Endodermal cell (in vitro differentiated cells): Measurements from ENCODE around the gene DTNA. TPM values are rescaled to one million over a fixed set of nuclear protein-coding genes. Genes with fewer than 3 reads are reported as not detected.

Experiments used
- DNase-seq: peaks from one replicate; pipeline ENCODE4 v3.0.0-alpha.2; 2017
- H3K27ac ChIP-seq: 2 replicates; pipeline ENCODE4 v1.5.1; 2013; ENCODE audit warnings: mild to moderate bottlenecking, low read depth, low read length, moderate library complexity
- H3K27me3 ChIP-seq: 2 replicates; pipeline ENCODE4 v1.6.1; 2013; ENCODE audit warnings: mild to moderate bottlenecking, low read length, moderate library complexity; ENCODE audit not compliant: insufficient read depth, control insufficient read depth, poor library complexity, severe bottlenecking
- H3K36me3 ChIP-seq: 2 replicates; pipeline ENCODE4 v1.7.0; 2013; ENCODE audit warnings: mild to moderate bottlenecking, low read length, moderate library complexity; ENCODE audit not compliant: control insufficient read depth, insufficient read depth
- H3K4me1 ChIP-seq: one replicate; pipeline ENCODE4 v1.7.0; 2013; ENCODE audit warnings: low read length; ENCODE audit not compliant: control insufficient read depth, insufficient read depth
- H3K4me3 ChIP-seq: 2 replicates; pipeline ENCODE4 v1.5.1; 2013; ENCODE audit warnings: mild to moderate bottlenecking, low read length, moderate library complexity
- H3K9ac ChIP-seq: 2 replicates; pipeline ENCODE4 v1.6.1; 2013; ENCODE audit warnings: mild to moderate bottlenecking, low read length, moderate library complexity; ENCODE audit not compliant: poor library complexity, severe bottlenecking; ENCODE audit errors: extremely low read depth
- H3K9me3 ChIP-seq: 2 replicates; pipeline ENCODE4 v1.6.1; 2013; ENCODE audit warnings: mild to moderate bottlenecking, low read length, moderate library complexity; ENCODE audit not compliant: control insufficient read depth
- H3K27ac Mint-ChIP-seq: 2 replicates; pipeline ENCODE4 v1.8.0; 2020; ENCODE audit warnings: mixed read lengths
- H3K27me3 Mint-ChIP-seq: 2 replicates; pipeline ENCODE4 v1.8.0; 2021; ENCODE audit warnings: mild to moderate bottlenecking, mixed read lengths; ENCODE audit not compliant: insufficient read depth
- H3K36me3 Mint-ChIP-seq: 2 replicates; pipeline ENCODE4 v1.8.0; 2020; ENCODE audit warnings: low read depth, mixed read lengths
- H3K4me1 Mint-ChIP-seq: 2 replicates; pipeline ENCODE4 v1.8.0; 2020; ENCODE audit warnings: mixed read lengths
- H3K4me3 Mint-ChIP-seq: 2 replicates; pipeline ENCODE4 v1.8.0; 2020; ENCODE audit warnings: mild to moderate bottlenecking, moderate library complexity, mixed read lengths
- H3K9me3 Mint-ChIP-seq: 2 replicates; pipeline ENCODE4 v1.8.0; 2020; ENCODE audit warnings: mild to moderate bottlenecking, mixed read lengths
- WGBS, 2 experiments: methylation state at CpG; one replicate each; pipeline versions ENCODE4 v1.1.5 to v1.1.7; 2013; ENCODE audit warnings: missing lambda C conversion rate in 2 of 2, mixed read lengths in 1 of 2; ENCODE audit not compliant: insufficient coverage in 1 of 2, insufficient read length in 1 of 2; 5-methylcytosine and 5-hydroxymethylcytosine counted together
- total RNA-seq, 2 donors: library from RNA; stranded (reverse); fragmentation: NEBNext Ultra II Directional in 1 of 2; extraction: Animal tissue kit (Norgen Biotek cat#: 25700) in 1 of 2; gene quantifications; 2 replicates in 1 of 2; 3 replicates in 1 of 2; pipeline ENCODE4 v1.2.1, GENCODE V29; 2021
- TF ChIP-seq, protein P1 (sequence below): fragments of 200-600 bp; sonication (generic); conservative IDR thresholded peaks from 2 replicates; pipeline ENCODE4 v1.5.0; 2021; ENCODE audit warnings: antibody characterized with exemption, mild to moderate bottlenecking

The DTNA gene
- total RNA-seq, 2 donors from 2014 or later: 45.6 to 51.6 TPM

DNA sequence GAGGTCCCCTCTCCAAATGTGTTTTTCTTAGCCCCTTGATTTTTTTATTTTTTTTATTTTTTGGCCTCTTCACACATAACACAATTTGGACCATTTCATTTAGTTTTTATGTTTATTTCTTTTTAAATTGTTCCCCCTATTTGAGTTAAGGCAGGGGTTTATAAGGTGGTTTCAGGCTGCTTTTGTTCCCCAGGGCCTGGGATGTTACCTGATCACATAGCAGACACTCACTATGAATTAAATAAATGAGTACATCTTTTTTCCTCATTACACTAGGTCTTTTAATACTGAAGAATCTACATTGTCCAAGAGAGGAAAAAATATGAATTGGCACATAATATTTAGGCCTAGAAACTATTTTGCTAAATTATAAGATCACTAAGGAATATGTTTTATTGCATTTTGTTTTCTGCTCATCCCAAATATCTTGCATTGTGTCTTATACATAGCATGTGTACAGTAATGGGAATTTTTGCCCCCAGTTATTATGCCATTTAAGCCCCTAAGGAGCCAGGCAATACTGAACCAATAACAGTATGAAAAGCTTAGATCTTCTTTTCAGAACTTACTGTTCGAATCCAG, 218.7 kb downstream of the DTNA start:
- H3K27ac ChIP-seq: no peak overlapping the region
- WGBS, 2 experiments: 83% methylated on average over 1 of the region's 1 CpG; no CpG with 5 or more reads in 1 of the 2 experiments
- peaks cover 2% of the 10 kb centered on the region for H3K4me1 ChIP-seq
- Mint-ChIP-seq H3K36me3 (no peaks in the 10 kb centered on the region), H3K4me3 (no peak overlapping the region), H3K27ac (no peak overlapping the region), H3K27me3 (no peaks in the 10 kb centered on the region), H3K9me3 (no peaks in the 10 kb centered on the region), H3K4me1 (peaks cover 8% of the 10 kb centered on the region)
- no peak overlapping the region for H3K9ac ChIP-seq
- TF ChIP-seq, protein P1, sequence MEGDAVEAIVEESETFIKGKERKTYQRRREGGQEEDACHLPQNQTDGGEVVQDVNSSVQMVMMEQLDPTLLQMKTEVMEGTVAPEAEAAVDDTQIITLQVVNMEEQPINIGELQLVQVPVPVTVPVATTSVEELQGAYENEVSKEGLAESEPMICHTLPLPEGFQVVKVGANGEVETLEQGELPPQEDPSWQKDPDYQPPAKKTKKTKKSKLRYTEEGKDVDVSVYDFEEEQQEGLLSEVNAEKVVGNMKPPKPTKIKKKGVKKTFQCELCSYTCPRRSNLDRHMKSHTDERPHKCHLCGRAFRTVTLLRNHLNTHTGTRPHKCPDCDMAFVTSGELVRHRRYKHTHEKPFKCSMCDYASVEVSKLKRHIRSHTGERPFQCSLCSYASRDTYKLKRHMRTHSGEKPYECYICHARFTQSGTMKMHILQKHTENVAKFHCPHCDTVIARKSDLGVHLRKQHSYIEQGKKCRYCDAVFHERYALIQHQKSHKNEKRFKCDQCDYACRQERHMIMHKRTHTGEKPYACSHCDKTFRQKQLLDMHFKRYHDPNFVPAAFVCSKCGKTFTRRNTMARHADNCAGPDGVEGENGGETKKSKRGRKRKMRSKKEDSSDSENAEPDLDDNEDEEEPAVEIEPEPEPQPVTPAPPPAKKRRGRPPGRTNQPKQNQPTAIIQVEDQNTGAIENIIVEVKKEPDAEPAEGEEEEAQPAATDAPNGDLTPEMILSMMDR: no peak
- H3K36me3 ChIP-seq: no peaks in the 10 kb centered on the region
- peak overlapping the region; percentile 31 for H3K4me3 ChIP-seq
- H3K27me3 ChIP-seq: no peaks in the 10 kb centered on the region
- DNase-seq: no peak
- no peaks in the 10 kb centered on the region for H3K9me3 ChIP-seq

- Histone ChIP-seq H3K9me3 (no peaks in the 10 kb centered on the region), H3K9ac (no peak overlapping the region), H3K4me3 (peak overlapping the region; percentile 31), H3K27ac (no peak overlapping the region), H3K36me3 (no peaks in the 10 kb centered on the region), H3K27me3 (no peaks in the 10 kb centered on the region), H3K4me1 (peaks cover 2% of the 10 kb centered on the region)
- no peak for DNase-seq
- no peak overlapping the region for H3K27ac Mint-ChIP-seq
- no peak overlapping the region for H3K4me3 Mint-ChIP-seq
- WGBS, 2 experiments: 79% methylated on average over 2 of the region's 2 CpGs; no CpG with 5 or more reads in 1 of the 2 experiments
- H3K4me1 Mint-ChIP-seq: peaks cover 8% of the 10 kb centered on the region
- TF ChIP-seq, protein P1: no peak
- no peaks in the 10 kb centered on the region for H3K36me3 Mint-ChIP-seq
- H3K9me3 Mint-ChIP-seq: no peaks in the 10 kb centered on the region
- no peaks in the 10 kb centered on the region for H3K27me3 Mint-ChIP-seq
Measured at GRCh38 chr18:34929336-34929780, 219.3 kb downstream of the DTNA start.

- TF ChIP-seq, protein P1: no peak
- Histone ChIP-seq H3K36me3 (no peaks in the 10 kb centered on the region), H3K9me3 (no peaks in the 10 kb centered on the region), H3K9ac (no peak overlapping the region), H3K4me3 (no peak overlapping the region), H3K4me1 (peaks cover 2% of the 10 kb centered on the region), H3K27me3 (no peaks in the 10 kb centered on the region), H3K27ac (no peak overlapping the region)
- Mint-ChIP-seq H3K4me3 (no peak overlapping the region), H3K9me3 (no peaks in the 10 kb centered on the region), H3K36me3 (no peaks in the 10 kb centered on the region), H3K27ac (no peak overlapping the region), H3K4me1 (peaks cover 8% of the 10 kb centered on the region), H3K27me3 (no peaks in the 10 kb centered on the region)
- DNase-seq: no peak
- no CpG with 5 or more reads among the region's 1 CpG for WGBS, 2 experiments
Measured at GRCh38 chr18:34932363-34932762, 222.3 kb downstream of the DTNA start.
